PC-9 (cell line): ENCODE results near the gene BLOC1S1.

Source experiments
- EZH2 ChIP-seq: fragments of 200-600 bp; sonication (generic); IDR thresholded peaks from 2 replicates; pipeline ENCODE4 v1.8.0; 2017; ENCODE audit warnings: antibody characterized with exemption, low read depth
- TF ChIP-seq, protein P1 (sequence below): fragments of 200-600 bp; sonication (generic); conservative IDR thresholded peaks from 2 replicates; pipeline ENCODE4 v1.6.1; 2017; ENCODE audit warnings: mixed run types, antibody characterized with exemption, mild to moderate bottlenecking, moderate library complexity

- TF ChIP-seq, protein P1, sequence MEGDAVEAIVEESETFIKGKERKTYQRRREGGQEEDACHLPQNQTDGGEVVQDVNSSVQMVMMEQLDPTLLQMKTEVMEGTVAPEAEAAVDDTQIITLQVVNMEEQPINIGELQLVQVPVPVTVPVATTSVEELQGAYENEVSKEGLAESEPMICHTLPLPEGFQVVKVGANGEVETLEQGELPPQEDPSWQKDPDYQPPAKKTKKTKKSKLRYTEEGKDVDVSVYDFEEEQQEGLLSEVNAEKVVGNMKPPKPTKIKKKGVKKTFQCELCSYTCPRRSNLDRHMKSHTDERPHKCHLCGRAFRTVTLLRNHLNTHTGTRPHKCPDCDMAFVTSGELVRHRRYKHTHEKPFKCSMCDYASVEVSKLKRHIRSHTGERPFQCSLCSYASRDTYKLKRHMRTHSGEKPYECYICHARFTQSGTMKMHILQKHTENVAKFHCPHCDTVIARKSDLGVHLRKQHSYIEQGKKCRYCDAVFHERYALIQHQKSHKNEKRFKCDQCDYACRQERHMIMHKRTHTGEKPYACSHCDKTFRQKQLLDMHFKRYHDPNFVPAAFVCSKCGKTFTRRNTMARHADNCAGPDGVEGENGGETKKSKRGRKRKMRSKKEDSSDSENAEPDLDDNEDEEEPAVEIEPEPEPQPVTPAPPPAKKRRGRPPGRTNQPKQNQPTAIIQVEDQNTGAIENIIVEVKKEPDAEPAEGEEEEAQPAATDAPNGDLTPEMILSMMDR, result no peak
- TF ChIP-seq EZH2, result no peak
Measured at GRCh38 chr12:55698965-55699364, 16.9 kb upstream of the BLOC1S1 start.
